Activated gamma-delta T cell (primary cell): ENCODE data around the gene TAF4.

Experiments
- DNase-seq: peaks from one replicate; lab custom pipeline; 2025; lab: John Stamatoyannopoulos, UW

TAF4 gene

GRCh38 chr20:61930776-61931475 lies 134.8 kb downstream of the TAF4 start:
- DNase-seq, result no peak

DNA sequence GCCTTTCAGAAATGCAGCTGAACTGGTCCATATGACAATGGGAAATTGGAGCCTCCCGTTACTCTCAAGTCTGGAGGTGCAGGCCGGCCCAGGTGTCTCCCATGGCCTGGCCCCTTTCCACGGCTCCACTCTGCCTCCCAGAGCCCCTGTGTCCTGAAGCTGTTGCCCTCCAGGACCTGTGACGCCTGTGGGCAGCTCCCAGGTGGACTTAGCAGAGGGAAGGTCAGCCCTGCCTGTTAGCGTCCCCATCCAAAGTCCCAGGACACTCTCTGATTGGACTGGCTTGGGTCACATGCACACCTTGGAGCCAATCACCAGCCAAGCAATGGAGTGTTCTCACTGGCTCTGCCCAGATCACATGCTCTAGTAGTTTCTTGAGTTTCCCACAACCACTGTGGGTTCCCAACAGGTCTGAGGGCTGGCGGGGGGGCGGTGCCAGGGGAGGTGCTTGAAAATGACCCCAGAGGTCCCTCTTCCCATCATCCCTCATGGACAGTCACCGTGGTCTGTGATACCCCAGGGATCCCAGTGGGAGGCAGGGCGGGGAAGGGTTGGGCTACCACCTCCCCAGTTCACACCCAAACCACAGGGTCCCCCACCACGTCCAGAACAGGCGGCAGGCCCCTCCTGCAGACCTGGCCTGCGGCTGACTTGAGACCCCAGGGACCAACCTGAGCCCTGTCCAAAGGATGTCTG lies 135.6 kb downstream of the TAF4 start:
- no peak for DNase-seq

- no peak for DNase-seq
Observed at GRCh38 chr20:61929561-61929960, 136.1 kb downstream of the TAF4 start.

DNA sequence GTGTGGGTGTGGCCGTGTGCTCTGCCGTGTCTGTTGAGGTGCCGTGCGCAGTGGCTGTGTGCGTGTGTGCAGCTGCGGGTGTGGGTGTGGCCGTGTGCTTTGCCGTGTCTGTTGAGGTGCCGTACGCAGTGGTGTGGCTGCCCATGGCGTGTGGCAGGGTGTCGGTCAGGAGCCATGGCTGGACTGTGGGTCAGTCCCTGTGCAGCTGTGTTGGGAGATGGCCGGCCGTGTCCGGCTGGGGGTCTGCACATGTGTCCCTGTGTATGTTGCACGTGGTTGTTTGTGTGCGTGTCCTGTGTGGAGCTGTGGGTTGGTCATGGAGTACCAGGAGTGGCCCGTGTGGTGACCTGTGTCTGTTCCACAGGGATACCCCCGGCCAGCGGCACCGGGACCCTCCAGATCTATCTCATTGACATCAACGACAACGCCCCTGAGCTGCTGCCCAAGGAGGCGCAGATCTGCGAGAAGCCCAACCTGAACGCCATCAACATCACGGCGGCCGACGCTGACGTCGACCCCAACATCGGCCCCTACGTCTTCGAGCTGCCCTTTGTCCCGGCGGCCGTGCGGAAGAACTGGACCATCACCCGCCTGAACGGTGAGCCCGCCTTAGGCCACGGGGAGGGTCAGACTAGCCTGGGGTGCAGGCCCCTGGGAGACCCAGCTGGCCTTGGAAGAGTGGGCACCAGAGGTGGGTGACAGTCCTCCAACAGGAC lies 137.7 kb downstream of the TAF4 start:
- DNase-seq, result no peak

DNA sequence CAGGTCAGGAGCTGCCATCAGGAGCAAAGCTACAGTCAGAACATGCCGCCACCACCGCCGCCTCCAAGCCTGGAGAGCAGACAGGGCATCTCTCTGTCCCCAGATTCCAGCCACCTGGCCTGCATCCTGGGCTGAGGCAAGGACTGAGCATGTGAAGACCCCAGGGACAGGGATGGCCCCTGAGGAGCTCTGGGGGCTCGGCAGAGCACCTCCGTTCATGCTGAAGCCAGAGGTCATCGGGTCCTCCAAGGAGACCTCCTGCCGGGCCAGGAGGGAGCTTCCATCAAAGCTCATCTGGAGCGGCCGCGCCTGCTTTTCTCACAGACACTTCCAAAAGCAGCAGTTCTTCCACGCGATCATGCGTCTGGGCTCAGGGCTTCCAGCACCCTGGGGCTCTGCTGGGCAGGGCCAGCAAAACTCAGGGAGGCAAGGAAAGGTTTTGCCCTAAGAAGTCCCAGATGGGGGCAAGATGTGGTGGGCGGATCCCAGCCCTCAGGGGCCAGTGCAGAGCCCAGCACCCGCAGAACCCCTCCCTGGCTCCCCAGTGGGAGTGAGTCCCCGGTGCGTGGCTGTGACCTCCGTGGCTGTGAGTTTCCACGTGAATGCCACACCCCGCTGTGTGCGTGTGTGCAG lies 138.4 kb downstream of the TAF4 start:
- no peak for DNase-seq

DNA sequence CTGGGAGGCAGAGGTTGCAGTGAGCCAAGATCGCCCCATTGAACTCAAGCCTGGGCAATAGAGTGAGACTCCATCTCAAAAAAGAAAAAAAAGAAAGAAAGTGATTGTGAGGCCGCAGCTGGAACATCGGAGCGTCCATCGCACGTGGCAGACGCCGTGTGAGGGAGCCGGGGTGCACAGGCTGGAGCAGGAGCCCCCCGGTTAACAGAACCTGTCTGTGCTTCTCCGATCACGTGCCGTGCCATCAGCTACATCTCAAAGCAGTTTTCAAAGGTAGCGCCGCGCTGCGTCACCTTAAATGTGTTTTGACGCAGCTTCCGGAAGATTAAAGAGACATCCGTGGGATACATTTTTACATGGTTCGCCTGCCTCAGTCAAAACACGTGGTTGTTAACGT lies 138.9 kb downstream of the TAF4 start:
- DNase-seq, result no peak

- no peak for DNase-seq
Observed at GRCh38 chr20:61926253-61926613, 139.4 kb downstream of the TAF4 start.

DNA sequence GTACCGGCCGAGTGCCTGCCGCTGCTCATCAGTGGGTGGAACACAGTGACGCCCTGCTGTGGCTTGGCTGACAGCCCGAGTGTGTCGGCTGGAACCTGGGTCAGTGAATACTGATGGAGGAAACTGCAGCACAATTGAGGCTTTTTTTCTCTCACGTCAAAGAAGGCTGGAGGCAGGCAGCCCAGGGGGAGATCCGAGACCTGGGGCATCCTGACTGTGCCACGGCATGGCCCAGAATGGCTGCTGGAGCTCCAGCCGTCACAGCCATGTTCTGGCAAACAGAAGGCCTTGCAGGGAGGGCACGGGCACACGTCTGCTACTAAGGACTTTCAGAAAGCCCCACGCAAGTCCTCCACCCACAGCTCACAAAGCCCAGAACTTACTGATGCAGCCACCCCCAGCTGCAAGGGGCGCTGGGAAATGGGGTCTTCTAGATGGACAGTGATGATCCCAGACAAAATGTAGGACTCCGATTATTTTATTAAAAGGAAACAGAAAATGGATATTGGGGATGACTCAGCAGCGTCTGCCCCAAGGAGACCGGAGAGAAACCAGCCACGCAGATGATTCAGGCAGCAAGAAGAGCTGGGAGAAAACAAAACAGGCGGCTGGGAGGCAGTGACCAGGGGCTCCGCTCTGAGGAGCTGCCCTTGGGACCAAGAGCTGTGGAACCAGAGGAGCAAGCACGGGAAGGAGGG lies 140.0 kb downstream of the TAF4 start:
- no peak for DNase-seq

DNA sequence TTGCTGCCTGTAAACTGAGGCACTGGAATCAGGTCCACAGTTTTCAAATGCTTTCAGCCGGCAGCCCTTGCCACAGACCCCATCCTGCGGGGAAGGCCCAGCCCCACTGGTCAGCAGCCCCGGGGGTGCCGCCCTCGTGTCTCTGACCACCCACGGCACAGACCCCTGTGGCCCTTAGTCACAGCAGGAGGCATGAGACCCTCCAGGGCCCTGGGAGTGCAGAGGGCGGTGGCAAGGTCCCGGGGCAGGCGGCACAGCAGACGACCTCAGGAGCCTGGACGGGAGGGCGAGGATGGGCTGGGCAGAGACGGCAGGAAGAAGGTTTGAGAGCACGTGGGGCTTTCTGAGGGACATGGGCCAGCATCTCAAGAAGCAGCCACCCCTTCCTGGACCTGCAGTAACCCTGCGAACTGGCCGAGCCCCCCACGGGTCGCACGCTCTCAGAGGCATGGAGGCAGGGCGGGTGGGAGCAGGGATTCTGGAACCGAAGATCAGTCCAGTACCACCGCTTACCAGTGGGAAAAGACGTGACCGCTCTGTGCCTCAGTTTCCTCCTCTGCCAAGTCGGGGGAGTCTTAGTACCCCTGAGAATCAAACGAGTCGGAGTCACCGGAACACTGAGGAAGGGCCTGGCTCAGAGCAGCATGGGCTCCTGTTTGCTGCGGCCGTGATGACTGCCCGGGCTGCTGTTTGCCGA lies 140.7 kb downstream of the TAF4 start:
- no peak for DNase-seq
